Testis (tissue), 3 donors: Measurements from ENCODE around the gene MDP1. TPM values are rescaled to one million over a fixed set of nuclear protein-coding genes. Genes with fewer than 3 reads are reported as not detected.

Experiments used
- DNase-seq: peaks from one replicate; pipeline ENCODE4 v3.0.0-alpha.2; 2019
- H3K27ac ChIP-seq, 2 donors: fragments of 200-600 bp; sonication (generic); one replicate each; pipeline ENCODE4 v1.5.1; 2019
- H3K27me3 ChIP-seq: fragments of 200-600 bp; sonication (generic); one replicate; pipeline ENCODE4 v1.5.1; 2019
- H3K36me3 ChIP-seq: fragments of 200-600 bp; sonication (generic); one replicate; pipeline ENCODE4 v1.5.1; 2017; ENCODE audit warnings: low read depth; ENCODE audit errors: missing control alignments
- H3K4me1 ChIP-seq: fragments of 200-600 bp; sonication (generic); one replicate; pipeline ENCODE4 v1.5.1; 2019
- H3K4me3 ChIP-seq, 2 donors: fragments of 200-600 bp; sonication (generic); one replicate each; pipeline ENCODE4 v1.5.1; 2017 to 2019
- H3K9me3 ChIP-seq: fragments of 200-600 bp; sonication (generic); one replicate; pipeline ENCODE4 v1.5.1; 2017
- CTCF ChIP-seq, 3 experiments: fragments of 450-650 bp in 2 of 3; fragments of 200-600 bp in 1 of 3; sonication (generic) in 1 of 3; IDR thresholded peaks; one replicate each; pipeline ENCODE4 v1.5.1; 2016 to 2019; ENCODE audit warnings: antibody characterized with exemption in 3 of 3, mild to moderate bottlenecking in 2 of 3, moderate library complexity in 1 of 3
- POLR2A ChIP-seq: fragments of 450-650 bp; IDR thresholded peaks from one replicate; pipeline ENCODE4 v1.6.1; 2017; ENCODE audit warnings: antibody characterized with exemption, mild to moderate bottlenecking, moderate library complexity
- WGBS, 2 donors: methylation state at CpG; one replicate each; pipeline ENCODE4 v1.1.5; 2018; 5-methylcytosine and 5-hydroxymethylcytosine counted together
- intact Hi-C: fragments of 100-400 bp; cut with DNase I; formaldehyde crosslinking; loops from one replicate; pipeline ENCODE4 v1.15.1; 2023; ENCODE audit warnings: low total_unique reads
- polyA plus RNA-seq: library from polyadenylated mRNA; stranded (reverse); fragments of 350-450 nt; fragmentation: Illumina TruSeq; extraction: RNeasy Lipid Tissue Mini Kit (QIAGEN cat#74804); gene quantifications from one replicate; pipeline ENCODE4 v1.2.3, GENCODE V29; 2014; ENCODE audit warnings: low read depth, low replicate concordance; ENCODE audit not compliant: insufficient read depth
- total RNA-seq, 2 donors: library from RNA; depleted of rRNA; stranded (reverse); fragments of >200 nt; gene quantifications; one replicate each; pipeline ENCODE4 v1.2.3, GENCODE V29; 2016

The MDP1 gene
- total and polyA plus RNA-seq, 3 donors from 2014 or later, result 17.3 to 20.1 (median 19.5) TPM

GRCh38 chr14:24184104-24184970 is 31.5 kb downstream of the MDP1 start:
- intact Hi-C loops, result no loop called here
- Histone ChIP-seq H3K4me3 (no peak overlapping the region), H3K36me3 (no peaks in the 10 kb centered on the region), H3K4me1 (peaks cover 9% of the 10 kb centered on the region), H3K27ac (no peak overlapping the region), H3K9me3 (no peaks in the 10 kb centered on the region), H3K27me3 (no peaks in the 10 kb centered on the region)
- TF ChIP-seq POLR2A (no peak), CTCF (IDR thresholded peaks at IDR 0.05) (no peak)
- 88 to 93% methylated on average over 5 to 19 of the region's 19 CpGs for WGBS, 2 donors
- DNase-seq, result no peak

GRCh38 chr14:24183014-24183481 is 32.8 kb downstream of the MDP1 start:
- TF ChIP-seq CTCF (IDR thresholded peaks at IDR 0.05), result no peak
- no peak for TF ChIP-seq POLR2A
- intact Hi-C loops, result no loop called here
- Histone ChIP-seq H3K27ac (no peak overlapping the region), H3K4me3 (no peak overlapping the region), H3K4me1 (peaks cover 7% of the 10 kb centered on the region), H3K9me3 (no peaks in the 10 kb centered on the region), H3K36me3 (no peaks in the 10 kb centered on the region), H3K27me3 (no peaks in the 10 kb centered on the region)
- 92 to 100% methylated on average over 4 to 15 of the region's 15 CpGs for WGBS, 2 donors
- no peak for DNase-seq

GRCh38 chr14:24182110-24182882 is 33.6 kb downstream of the MDP1 start:
- H3K27me3 ChIP-seq, result no peaks in the 10 kb centered on the region
- 87 to 92% methylated on average over 7 to 14 of the region's 14 CpGs for WGBS, 2 donors
- H3K4me3 ChIP-seq, result no peak overlapping the region
- no peaks in the 10 kb centered on the region for H3K36me3 ChIP-seq
- no peak for TF ChIP-seq POLR2A
- no peak for TF ChIP-seq CTCF (IDR thresholded peaks at IDR 0.05)
- DNase-seq, result no peak
- H3K4me1 ChIP-seq, result no peaks in the 10 kb centered on the region
- no peak overlapping the region for H3K27ac ChIP-seq
- intact Hi-C loops, result no loop called here
- H3K9me3 ChIP-seq, result no peaks in the 10 kb centered on the region

GRCh38 chr14:24181371-24182077 is 34.3 kb downstream of the MDP1 start:
- WGBS, 2 donors, result 89 to 92% methylated on average over 6 to 17 of the region's 19 CpGs
- intact Hi-C loops, result no loop called here
- no peak overlapping the region for H3K27ac ChIP-seq
- no peaks in the 10 kb centered on the region for H3K4me1 ChIP-seq
- no peak overlapping the region for H3K4me3 ChIP-seq
- TF ChIP-seq POLR2A (no peak), CTCF (IDR thresholded peaks at IDR 0.05) (no peak)
- no peak for DNase-seq
- no peaks in the 10 kb centered on the region for H3K9me3 ChIP-seq
- H3K27me3 ChIP-seq, result no peaks in the 10 kb centered on the region
- no peaks in the 10 kb centered on the region for H3K36me3 ChIP-seq
